Right atrium auricular region (tissue), 2 donors: Measurements from ENCODE around the gene BAIAP2. TPM values are rescaled to one million over a fixed set of nuclear protein-coding genes. Genes with fewer than 3 reads are reported as not detected.

Experiments used
- DNase-seq: peaks from one replicate; pipeline ENCODE4 v3.0.0-alpha.2; 2019; ENCODE audit warnings: low spot score
- H3K27ac ChIP-seq, 2 donors: fragments of 200-600 bp; sonication (generic); 1 replicate in 1 of 2; 2 replicates in 1 of 2; pipeline ENCODE4 v1.5.1; 2016 to 2019
- H3K27me3 ChIP-seq, 2 donors: fragments of 200-600 bp; sonication (generic); one replicate each; pipeline versions ENCODE4 v1.5.1 to v1.6.0; 2017 to 2019
- H3K36me3 ChIP-seq: fragments of 200-600 bp; sonication (generic); one replicate; pipeline ENCODE4 v1.5.1; 2016
- H3K4me1 ChIP-seq, 2 donors: fragments of 200-600 bp; sonication (generic); one replicate each; pipeline versions ENCODE4 v1.5.1 to v1.6.0; 2017 to 2019
- H3K4me3 ChIP-seq, 2 donors: fragments of 200-600 bp; sonication (generic); 1 replicate in 1 of 2; 2 replicates in 1 of 2; pipeline ENCODE4 v1.5.1; 2017 to 2019; ENCODE audit warnings: mild to moderate bottlenecking in 1 of 2, moderate library complexity in 1 of 2
- H3K9me3 ChIP-seq, 2 donors: fragments of 200-600 bp; sonication (generic); one replicate each; pipeline ENCODE4 v1.5.1; 2019
- total RNA-seq, 2 donors: library from RNA; depleted of rRNA; stranded (reverse); fragments of >200 nt; gene quantifications; one replicate each; pipeline ENCODE4 v1.1.0, GENCODE V29; 2016
- TF ChIP-seq, protein P1 (sequence below), 2 donors: fragments of 200-600 bp; sonication (generic); IDR thresholded peaks; one replicate each; pipeline ENCODE4 v1.5.1; 2019; ENCODE audit warnings: antibody characterized with exemption in 2 of 2

The BAIAP2 gene
- total RNA-seq, 2 donors from 2014 or later: 27.9 to 36.5 TPM

DNA sequence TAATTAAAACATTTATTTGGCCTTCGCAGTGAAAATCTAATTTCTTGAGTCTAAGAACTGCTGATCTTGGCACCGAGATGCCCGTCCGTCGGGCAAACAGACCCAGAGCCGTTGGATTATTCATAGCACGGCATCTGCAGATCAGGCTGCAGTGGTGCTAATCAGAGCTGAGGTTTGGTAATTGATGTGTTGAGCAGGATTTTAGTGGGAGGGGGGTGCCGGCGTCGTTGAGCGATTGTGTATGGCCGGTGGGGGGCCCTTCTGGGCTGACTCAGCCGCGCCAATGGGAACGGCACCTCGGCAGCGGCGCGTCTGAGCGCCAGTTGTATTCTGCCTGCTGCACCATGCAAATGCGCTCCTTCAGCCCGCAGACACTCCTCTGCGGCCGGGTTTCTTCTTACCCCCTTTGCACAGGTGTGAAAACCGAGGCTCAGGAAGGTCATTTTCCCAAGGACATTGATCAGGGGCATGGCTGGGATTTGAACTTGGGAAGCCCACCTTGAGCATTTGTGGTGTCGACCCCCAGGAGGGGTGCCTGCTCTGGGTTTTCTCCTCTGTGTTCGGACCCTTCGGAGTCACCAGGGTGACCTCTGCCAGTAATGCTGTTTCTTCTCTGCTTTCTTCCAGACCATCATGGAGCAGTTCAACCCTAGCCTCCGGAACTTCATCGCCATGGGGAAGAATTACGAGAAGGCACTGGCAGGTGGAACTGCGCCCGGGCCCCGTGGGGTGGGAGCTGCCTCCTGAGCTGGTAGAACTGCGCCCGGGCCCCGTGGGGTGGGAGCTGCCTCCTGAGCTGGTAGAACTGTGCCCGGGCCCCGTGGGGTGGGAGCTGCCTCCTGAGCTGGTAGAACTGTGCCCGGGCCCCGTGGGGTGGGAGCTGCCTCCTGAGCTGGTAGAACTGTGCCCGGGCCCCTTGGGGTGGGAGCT, 18.4 kb downstream of the BAIAP2 start:
- peaks cover 0 to 69% of the 10 kb centered on the region in 2 donors for H3K4me1 ChIP-seq
- no peaks in the 10 kb centered on the region for H3K9me3 ChIP-seq
- no peaks in the 10 kb centered on the region for H3K27me3 ChIP-seq
- no peak overlapping the region for H3K4me3 ChIP-seq
- TF ChIP-seq, protein P1, sequence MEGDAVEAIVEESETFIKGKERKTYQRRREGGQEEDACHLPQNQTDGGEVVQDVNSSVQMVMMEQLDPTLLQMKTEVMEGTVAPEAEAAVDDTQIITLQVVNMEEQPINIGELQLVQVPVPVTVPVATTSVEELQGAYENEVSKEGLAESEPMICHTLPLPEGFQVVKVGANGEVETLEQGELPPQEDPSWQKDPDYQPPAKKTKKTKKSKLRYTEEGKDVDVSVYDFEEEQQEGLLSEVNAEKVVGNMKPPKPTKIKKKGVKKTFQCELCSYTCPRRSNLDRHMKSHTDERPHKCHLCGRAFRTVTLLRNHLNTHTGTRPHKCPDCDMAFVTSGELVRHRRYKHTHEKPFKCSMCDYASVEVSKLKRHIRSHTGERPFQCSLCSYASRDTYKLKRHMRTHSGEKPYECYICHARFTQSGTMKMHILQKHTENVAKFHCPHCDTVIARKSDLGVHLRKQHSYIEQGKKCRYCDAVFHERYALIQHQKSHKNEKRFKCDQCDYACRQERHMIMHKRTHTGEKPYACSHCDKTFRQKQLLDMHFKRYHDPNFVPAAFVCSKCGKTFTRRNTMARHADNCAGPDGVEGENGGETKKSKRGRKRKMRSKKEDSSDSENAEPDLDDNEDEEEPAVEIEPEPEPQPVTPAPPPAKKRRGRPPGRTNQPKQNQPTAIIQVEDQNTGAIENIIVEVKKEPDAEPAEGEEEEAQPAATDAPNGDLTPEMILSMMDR (IDR thresholded peaks at IDR 0.05): no peak
- peak overlapping the region; percentile 63 to 66 for H3K27ac ChIP-seq
- no peaks in the 10 kb centered on the region for H3K36me3 ChIP-seq
- DNase-seq: no peak

DNA sequence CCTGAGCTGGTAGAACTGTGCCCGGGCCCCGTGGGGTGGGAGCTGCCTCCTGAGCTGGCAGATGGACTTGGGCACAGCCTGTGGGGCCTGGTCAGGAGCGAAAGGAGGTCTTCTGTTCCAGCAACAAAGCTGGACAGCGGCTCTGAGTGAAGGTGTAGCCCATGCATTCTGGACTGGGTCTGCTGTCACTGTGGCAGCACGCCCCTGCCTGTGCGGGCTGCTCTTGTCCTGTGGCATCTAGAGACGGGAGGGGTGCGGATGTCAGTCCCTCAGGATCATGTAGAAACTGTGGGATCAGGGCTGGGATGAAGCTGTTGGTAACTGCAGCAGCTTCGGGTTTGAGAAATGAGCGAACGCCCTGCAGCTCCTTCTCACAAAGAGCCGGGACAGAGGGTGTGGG, 19.4 kb downstream of the BAIAP2 start:
- H3K4me1 ChIP-seq: peaks cover 0 to 69% of the 10 kb centered on the region in 2 donors

DNA sequence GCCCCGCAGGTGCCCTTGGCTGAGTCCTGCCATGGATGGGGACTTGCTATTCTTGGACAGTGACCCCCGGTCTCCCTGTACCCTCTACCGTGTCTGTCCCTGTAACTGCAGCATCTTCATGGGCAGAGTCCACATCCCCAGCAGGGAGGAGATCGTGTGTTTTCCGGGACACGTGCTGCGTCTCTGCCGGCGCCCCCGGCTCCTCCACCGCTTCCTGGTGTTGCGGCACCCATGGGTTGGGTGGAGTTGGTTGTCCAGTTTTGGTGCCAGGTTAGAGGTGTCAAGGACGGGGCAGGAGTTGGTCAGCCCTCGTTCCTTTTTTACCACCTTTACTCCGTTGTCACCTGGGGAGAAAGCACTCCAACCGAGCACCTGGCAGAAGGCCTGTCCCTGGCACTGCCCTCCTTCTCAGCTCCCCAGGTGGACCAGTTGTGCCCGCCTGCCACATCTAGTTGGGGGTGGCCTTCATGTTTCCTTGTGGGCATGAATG, 20.0 kb downstream of the BAIAP2 start:
- no peaks in the 10 kb centered on the region for H3K27me3 ChIP-seq
- TF ChIP-seq, protein P1 (IDR thresholded peaks at IDR 0.05): no peak
- H3K27ac ChIP-seq: no peak overlapping the region
- H3K36me3 ChIP-seq: peaks cover 6% of the 10 kb centered on the region
- H3K4me1 ChIP-seq: peaks cover 0 to 63% of the 10 kb centered on the region in 2 donors
- no peak overlapping the region for H3K4me3 ChIP-seq
- no peak for DNase-seq
- no peaks in the 10 kb centered on the region for H3K9me3 ChIP-seq

More for the DNA sequence above, 19.4 kb downstream of the BAIAP2 start:
- Histone ChIP-seq H3K4me3 (no peak overlapping the region), H3K36me3 (peaks cover 6% of the 10 kb centered on the region), H3K27ac (no peak overlapping the region), H3K27me3 (no peaks in the 10 kb centered on the region), H3K9me3 (no peaks in the 10 kb centered on the region)
- no peak for DNase-seq
- TF ChIP-seq, protein P1 (IDR thresholded peaks at IDR 0.05): no peak

DNA sequence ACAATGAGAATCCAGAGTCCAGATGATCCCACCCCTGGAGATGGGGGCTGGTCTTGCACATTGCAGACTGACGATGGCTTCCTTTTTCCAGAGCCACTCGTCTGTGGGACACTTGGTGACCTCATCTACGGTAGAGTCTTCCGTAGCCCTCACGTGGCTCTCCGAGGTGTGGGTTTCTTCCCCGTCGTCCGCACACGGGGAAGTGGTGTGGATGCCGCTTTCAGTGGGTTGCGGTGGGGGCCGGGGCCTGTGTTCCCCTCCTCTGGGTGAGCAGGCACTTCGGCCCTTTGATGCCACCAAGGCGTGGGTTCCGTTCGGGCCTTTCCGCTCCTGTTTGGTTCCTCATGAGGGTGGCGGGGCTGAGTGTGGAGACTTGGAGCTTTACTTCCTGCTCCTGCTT, 21.4 kb downstream of the BAIAP2 start:
- peaks cover 0 to 50% of the 10 kb centered on the region in 2 donors for H3K4me1 ChIP-seq
- H3K27me3 ChIP-seq: no peaks in the 10 kb centered on the region
- DNase-seq: no peak
- H3K27ac ChIP-seq: peak overlapping the region in 1 of 2 donors; percentile 96
- H3K36me3 ChIP-seq: peaks cover 8% of the 10 kb centered on the region
- TF ChIP-seq, protein P1 (IDR thresholded peaks at IDR 0.05): no peak
- H3K4me3 ChIP-seq: no peak overlapping the region
- no peaks in the 10 kb centered on the region for H3K9me3 ChIP-seq

DNA sequence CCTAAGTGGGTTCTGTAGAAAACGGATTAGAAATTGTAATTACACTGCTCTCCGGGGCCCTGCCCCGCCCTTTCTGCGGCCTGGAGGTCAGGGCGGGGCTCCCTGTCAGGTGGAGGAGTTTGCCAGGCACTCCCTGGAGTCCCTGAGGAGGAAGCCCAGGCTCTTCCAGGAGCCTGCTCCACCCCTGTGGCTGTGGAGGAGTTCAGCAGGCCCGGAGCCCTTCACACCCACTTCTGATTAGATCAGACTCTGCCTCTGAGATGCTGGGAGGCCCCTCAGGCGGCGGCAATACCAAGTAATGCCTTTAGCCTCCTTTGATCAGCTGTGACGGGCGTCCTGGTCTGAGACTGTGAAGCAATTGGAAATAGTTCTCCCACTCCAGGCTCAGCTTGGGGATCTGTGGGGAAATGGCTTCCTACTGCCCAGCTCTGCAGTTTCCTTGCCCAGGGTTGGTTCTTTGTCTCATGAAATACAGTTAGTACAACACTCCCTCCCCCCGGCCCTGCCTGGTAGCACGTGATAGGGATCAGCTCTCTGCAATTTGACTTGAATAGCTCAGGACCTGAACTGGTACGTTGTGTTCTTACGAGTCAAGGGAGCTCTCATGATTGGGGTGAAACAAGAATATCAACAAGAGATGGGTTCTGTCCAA, 22.3 kb downstream of the BAIAP2 start:
- Histone ChIP-seq H3K36me3 (peaks cover 10% of the 10 kb centered on the region), H3K27me3 (no peaks in the 10 kb centered on the region), H3K9me3 (no peaks in the 10 kb centered on the region), H3K27ac (peak overlapping the region; percentile 80 to 96), H3K4me3 (no peak overlapping the region), H3K4me1 (peaks cover 0 to 42% of the 10 kb centered on the region in 2 donors)
- TF ChIP-seq, protein P1 (IDR thresholded peaks at IDR 0.05): no peak
- no peak for DNase-seq
